Measurements from ENCODE around the gene PLA2R1. TPM values are rescaled to one million over a fixed set of nuclear protein-coding genes. Genes with fewer than 3 reads are reported as not detected.

PLA2R1 gene
- total RNA-seq, 3 donors from 2014 or later: 12.5 to 49.9 (median 27.9) TPM

DNA sequence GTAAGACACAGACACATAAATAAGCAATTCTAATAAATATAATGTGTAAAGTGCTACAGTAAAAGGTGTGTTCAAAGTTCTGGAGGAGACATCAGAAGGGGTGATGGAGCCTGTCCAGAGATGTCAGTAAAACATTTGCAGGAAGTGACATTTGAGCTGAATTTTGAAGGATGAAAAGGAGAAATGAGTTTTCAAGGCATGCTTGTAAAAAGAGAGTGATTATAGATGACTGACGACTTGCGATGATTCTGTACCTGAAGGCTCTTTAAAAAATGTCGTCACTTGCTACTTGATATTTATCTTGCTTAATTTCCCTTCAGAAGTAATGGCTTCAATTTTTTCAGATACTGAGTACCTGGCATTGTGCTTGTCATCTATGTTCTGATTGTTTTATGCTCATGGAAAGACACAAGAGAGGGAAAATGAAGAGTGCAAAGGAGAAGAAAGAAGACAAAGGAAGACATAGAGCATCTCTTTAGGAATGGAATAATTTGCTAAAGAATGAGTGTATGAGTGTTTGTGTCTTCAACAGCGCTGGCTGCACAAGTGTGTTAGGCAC, 73.9 kb downstream of the PLA2R1 start:
- intact Hi-C loops (cut with DNase I; ENCODE audit: low total_unique reads): loop anchor here (10.0 kb wide), 1 partner anchor 116 kb away; no protein-coding TSS in a partner anchor
- H3K4me3 ChIP-seq: no peak overlapping the region
- TF ChIP-seq POLR2AphosphoS5 (IDR thresholded peaks at IDR 0.05): no peak
- TF ChIP-seq, protein P1, sequence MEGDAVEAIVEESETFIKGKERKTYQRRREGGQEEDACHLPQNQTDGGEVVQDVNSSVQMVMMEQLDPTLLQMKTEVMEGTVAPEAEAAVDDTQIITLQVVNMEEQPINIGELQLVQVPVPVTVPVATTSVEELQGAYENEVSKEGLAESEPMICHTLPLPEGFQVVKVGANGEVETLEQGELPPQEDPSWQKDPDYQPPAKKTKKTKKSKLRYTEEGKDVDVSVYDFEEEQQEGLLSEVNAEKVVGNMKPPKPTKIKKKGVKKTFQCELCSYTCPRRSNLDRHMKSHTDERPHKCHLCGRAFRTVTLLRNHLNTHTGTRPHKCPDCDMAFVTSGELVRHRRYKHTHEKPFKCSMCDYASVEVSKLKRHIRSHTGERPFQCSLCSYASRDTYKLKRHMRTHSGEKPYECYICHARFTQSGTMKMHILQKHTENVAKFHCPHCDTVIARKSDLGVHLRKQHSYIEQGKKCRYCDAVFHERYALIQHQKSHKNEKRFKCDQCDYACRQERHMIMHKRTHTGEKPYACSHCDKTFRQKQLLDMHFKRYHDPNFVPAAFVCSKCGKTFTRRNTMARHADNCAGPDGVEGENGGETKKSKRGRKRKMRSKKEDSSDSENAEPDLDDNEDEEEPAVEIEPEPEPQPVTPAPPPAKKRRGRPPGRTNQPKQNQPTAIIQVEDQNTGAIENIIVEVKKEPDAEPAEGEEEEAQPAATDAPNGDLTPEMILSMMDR (IDR thresholded peaks at IDR 0.05): no peak
- no peak for TF ChIP-seq POLR2A (IDR thresholded peaks at IDR 0.05)
- no peaks in the 10 kb centered on the region for H3K9me3 ChIP-seq
- no peaks in the 10 kb centered on the region for H3K27me3 ChIP-seq
- H3K36me3 ChIP-seq: no peaks in the 10 kb centered on the region
- no peak for DNase-seq (ENCODE audit: low spot score in 2 of 2)
- no peaks in the 10 kb centered on the region for H3K4me1 ChIP-seq
- no peak overlapping the region for H3K27ac ChIP-seq

GRCh38 chr2:159987181-159987580, 75.2 kb downstream of the PLA2R1 start:
- H3K27ac ChIP-seq: no peak overlapping the region
- no peaks in the 10 kb centered on the region for H3K27me3 ChIP-seq
- H3K36me3 ChIP-seq: no peaks in the 10 kb centered on the region
- intact Hi-C loops (cut with DNase I; ENCODE audit: low total_unique reads): loop anchor here (10.0 kb wide), 1 partner anchor 118 kb away; no protein-coding TSS in a partner anchor
- DNase-seq (ENCODE audit: low spot score in 2 of 2): no peak
- H3K4me3 ChIP-seq: no peak overlapping the region
- H3K9me3 ChIP-seq: no peaks in the 10 kb centered on the region
- peaks cover 0 to 10% of the 10 kb centered on the region in 2 donors for H3K4me1 ChIP-seq
- no peak for TF ChIP-seq POLR2A (IDR thresholded peaks at IDR 0.05)
- TF ChIP-seq POLR2AphosphoS5 (IDR thresholded peaks at IDR 0.05): no peak
- TF ChIP-seq, protein P1 (IDR thresholded peaks at IDR 0.05): no peak

DNA sequence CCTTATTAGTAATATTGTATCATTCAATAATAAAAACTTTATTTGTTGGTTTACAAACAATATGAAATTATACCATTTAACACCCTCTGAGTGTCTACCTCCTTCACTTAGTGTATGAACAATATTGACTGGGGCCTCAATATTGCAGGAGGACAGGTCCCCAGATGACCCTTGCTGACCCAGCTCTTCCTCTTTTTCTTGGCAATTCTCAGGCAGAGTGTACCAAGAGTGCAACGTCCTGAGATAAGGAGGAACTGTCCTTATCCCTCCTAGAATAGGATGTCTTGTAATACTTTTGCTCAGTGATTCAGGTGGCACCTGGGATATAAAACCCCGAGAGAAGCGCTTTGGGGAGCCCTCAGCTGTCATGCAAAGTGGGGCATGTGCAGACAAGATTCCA, 76.8 kb downstream of the PLA2R1 start:
- H3K27me3 ChIP-seq: no peaks in the 10 kb centered on the region
- H3K36me3 ChIP-seq: no peaks in the 10 kb centered on the region
- no peak for TF ChIP-seq POLR2A (IDR thresholded peaks at IDR 0.05)
- TF ChIP-seq, protein P1 (IDR thresholded peaks at IDR 0.05): no peak
- TF ChIP-seq POLR2AphosphoS5 (IDR thresholded peaks at IDR 0.05): no peak
- no peak for DNase-seq (ENCODE audit: low spot score in 2 of 2)
- H3K9me3 ChIP-seq: no peaks in the 10 kb centered on the region
- H3K27ac ChIP-seq: no peak overlapping the region
- intact Hi-C loops (cut with DNase I; ENCODE audit: low total_unique reads): loop anchor here (10.0 kb wide), 1 partner anchor 119 kb away; no protein-coding TSS in a partner anchor
- H3K4me1 ChIP-seq: peaks cover 0 to 13% of the 10 kb centered on the region in 2 donors
- no peak overlapping the region for H3K4me3 ChIP-seq

- H3K27me3 ChIP-seq: no peaks in the 10 kb centered on the region
- no peak for TF ChIP-seq POLR2A (IDR thresholded peaks at IDR 0.05)
- TF ChIP-seq, protein P1 (IDR thresholded peaks at IDR 0.05): no peak
- no peak for TF ChIP-seq POLR2AphosphoS5 (IDR thresholded peaks at IDR 0.05)
- no peaks in the 10 kb centered on the region for H3K36me3 ChIP-seq
- no peaks in the 10 kb centered on the region for H3K9me3 ChIP-seq
- intact Hi-C loops (cut with DNase I; ENCODE audit: low total_unique reads): loop anchor here (10.0 kb wide), 1 partner anchor 121 kb away; no protein-coding TSS in a partner anchor
- peak overlapping the region; percentile 38 to 66 for H3K27ac ChIP-seq
- H3K4me1 ChIP-seq: peaks cover 0 to 13% of the 10 kb centered on the region in 2 donors
- H3K4me3 ChIP-seq: no peak overlapping the region
- no peak for DNase-seq (ENCODE audit: low spot score in 2 of 2)
Observed at GRCh38 chr2:159984034-159984433, 78.4 kb downstream of the PLA2R1 start.
